ENCODE measurements around the gene COL1A1.

The COL1A1 gene

DNA sequence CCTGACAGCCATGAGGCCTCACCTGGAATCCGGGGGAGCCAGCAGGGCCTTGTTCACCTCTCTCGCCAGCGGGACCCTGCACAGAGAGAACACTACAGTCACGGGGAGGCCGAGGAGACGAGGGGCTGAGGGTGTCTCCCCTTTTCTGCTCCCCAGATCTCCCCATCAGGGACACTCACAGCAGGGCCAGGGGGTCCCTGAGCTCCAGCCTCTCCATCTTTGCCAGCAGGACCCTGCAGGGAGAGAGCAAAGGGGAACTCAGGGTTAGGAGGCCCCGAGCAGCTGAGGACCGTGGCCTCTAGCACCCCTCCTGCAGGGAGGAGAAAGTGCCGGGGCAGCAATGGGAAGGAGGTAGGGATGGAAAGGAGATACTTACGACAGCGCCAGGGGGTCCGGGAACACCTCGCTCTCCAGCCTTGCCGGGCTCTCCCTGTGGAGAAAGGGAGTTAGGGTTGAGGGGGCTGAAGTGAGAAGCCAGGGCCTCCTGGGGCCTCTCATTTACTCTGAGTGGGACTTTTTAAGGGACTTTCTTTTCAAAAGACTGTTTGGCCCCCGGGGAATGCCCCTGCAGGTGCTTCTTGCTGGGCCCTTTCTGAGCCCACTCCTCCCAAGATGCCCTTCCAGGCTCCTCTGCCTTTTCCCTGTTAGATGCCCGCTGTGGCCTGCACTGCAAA, 8.7 kb downstream of the COL1A1 start:
- Histone ChIP-seq H3K4me1 (ENCODE audit: control insufficient read depth in 5 of 5, insufficient read depth in 5 of 5, low read length in 5 of 5) (peaks cover 0 to 10% (median 0%) of the 10 kb centered on the region in 5 donors), H3K27me3 (ENCODE audit: control insufficient read depth in 5 of 5, insufficient read depth in 4 of 5, low read length in 5 of 5) (peaks cover 17 to 36% (median 28%) of the 10 kb centered on the region in 5 donors), H3K9me3 (ENCODE audit: control insufficient read depth in 5 of 5, low read length in 5 of 5) (no peaks in the 10 kb centered on the region), H3K36me3 (ENCODE audit: control insufficient read depth in 5 of 5, insufficient read depth in 5 of 5, low read length in 5 of 5) (peaks cover 0 to 50% (median 15%) of the 10 kb centered on the region in 5 donors), H3K4me3 (ENCODE audit: low read depth in 1 of 5, low read length in 5 of 5) (no peak overlapping the region), H3K27ac (ENCODE audit: low read depth, low read length) (no peak overlapping the region), H3K9ac (ENCODE audit: low read length in 5 of 5) (no peak overlapping the region)

DNA sequence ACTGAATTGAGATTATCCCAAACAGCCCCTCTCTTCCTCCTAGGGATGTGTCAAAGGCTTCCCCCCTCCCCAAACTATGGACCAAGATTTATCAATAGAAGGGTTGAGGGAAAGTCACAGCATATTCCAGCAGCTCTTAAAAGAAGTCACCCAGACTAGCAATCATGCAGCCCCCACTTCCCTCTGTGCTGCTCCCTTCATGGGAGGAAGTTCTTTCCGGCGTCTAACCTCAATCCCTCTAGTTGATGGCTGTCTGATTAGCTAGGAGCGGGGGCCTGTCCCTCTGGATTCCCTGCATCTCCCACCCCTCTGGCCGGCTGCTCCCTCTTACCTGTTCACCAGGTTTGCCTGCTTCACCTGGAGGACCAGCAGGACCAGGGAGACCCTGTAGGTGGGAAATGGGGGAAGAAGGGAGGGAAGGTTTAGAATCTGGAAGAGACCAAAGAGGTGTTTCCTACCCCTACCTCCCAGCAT, 9.2 kb downstream of the COL1A1 start:
- H3K27ac ChIP-seq (ENCODE audit: low read depth, low read length) = no peak overlapping the region
- peaks cover 0 to 50% (median 17%) of the 10 kb centered on the region in 5 donors for H3K36me3 ChIP-seq (ENCODE audit: control insufficient read depth in 5 of 5, insufficient read depth in 5 of 5, low read length in 5 of 5)
- no peak overlapping the region for H3K4me3 ChIP-seq (ENCODE audit: low read depth in 1 of 5, low read length in 5 of 5)
- peaks cover 0 to 6% (median 0%) of the 10 kb centered on the region in 5 donors for H3K4me1 ChIP-seq (ENCODE audit: control insufficient read depth in 5 of 5, insufficient read depth in 5 of 5, low read length in 5 of 5)
- no peak overlapping the region for H3K9ac ChIP-seq (ENCODE audit: low read length in 5 of 5)
- peaks cover 19 to 41% (median 33%) of the 10 kb centered on the region in 5 donors for H3K27me3 ChIP-seq (ENCODE audit: control insufficient read depth in 5 of 5, insufficient read depth in 4 of 5, low read length in 5 of 5)
- no peaks in the 10 kb centered on the region for H3K9me3 ChIP-seq (ENCODE audit: control insufficient read depth in 5 of 5, low read length in 5 of 5)

DNA sequence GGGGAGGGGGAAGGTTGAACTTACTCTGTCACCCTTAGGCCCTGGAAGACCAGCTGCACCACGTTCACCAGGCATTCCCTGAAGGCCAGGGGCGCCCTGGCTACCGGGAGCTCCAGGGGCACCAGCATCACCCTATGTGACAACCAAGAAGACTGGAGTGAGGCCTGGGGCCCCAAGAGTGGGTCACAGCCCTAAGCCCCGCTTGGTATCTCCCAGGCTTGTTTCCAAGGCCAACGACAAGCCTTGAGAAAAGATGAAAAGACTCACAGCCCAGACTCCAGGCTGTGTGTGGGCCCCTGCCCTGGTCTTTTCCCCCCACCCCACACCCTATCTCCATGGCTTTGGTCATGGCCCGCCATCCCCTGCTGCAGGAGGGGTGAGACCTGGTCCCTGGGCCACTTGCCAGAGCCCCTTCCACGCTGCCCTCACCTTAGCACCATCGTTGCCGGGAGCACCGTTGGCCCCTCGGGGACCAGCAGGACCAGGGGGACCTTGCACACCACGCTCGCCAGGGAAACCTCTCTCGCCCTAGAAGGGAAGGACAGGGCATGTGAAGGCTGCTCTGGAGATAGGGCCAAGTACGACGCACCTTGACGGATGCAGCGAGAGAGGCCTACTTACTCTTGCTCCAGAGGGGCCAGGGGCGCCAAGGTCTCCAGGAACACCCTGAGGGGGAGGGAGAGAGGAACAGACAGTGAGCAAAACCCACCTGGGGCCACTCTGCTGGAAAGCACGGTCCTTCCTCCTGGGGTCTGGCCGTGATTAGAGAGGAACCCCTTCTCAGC, 9.9 kb downstream of the COL1A1 start:
- Histone ChIP-seq H3K27ac (ENCODE audit: low read depth, low read length) (no peak overlapping the region), H3K9me3 (ENCODE audit: control insufficient read depth in 5 of 5, low read length in 5 of 5) (no peaks in the 10 kb centered on the region), H3K27me3 (ENCODE audit: control insufficient read depth in 5 of 5, insufficient read depth in 4 of 5, low read length in 5 of 5) (peaks cover 22 to 43% (median 35%) of the 10 kb centered on the region in 5 donors), H3K9ac (ENCODE audit: low read length in 5 of 5) (no peak overlapping the region), H3K4me1 (ENCODE audit: control insufficient read depth in 5 of 5, insufficient read depth in 5 of 5, low read length in 5 of 5) (peaks cover 0 to 5% (median 0%) of the 10 kb centered on the region in 5 donors), H3K36me3 (ENCODE audit: control insufficient read depth in 5 of 5, insufficient read depth in 5 of 5, low read length in 5 of 5) (peaks cover 0 to 47% (median 20%) of the 10 kb centered on the region in 5 donors), H3K4me3 (ENCODE audit: low read depth in 1 of 5, low read length in 5 of 5) (no peak overlapping the region)

DNA sequence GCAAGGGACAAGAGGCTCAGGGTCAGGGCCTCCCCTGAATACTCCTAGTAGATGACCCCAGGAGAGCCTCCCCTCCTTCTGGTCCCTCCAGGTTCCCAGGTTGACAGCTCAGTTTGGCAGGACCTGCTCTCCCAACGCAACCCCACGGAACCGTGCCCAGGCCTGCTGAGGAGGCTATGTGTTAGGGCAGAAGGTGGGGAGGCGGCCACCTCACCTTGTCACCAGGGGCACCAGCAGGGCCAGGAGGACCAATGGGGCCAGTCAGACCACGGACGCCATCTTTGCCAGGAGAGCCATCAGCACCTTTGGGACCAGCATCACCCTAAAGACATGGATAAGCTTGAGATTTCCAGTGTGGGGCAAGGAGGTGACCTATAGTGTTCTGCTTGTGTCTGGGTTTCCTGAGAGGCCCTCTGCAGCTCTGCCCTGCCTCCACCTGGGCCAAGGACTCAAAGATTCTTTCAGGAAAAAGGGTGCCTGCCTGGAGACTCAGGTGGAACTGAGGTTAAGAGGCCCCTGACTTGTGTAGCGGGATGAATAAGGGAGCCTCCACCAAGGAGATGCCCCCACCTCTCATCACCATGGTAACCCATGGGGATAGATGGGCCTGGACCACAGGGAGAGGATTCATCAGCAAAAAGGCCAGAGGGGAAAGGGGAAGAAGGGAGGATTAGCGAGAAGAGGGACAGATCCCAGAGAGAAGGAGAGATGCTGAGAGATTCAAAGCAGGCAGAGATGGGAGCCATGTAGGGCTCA, 10.7 kb downstream of the COL1A1 start:
- H3K27me3 ChIP-seq (ENCODE audit: control insufficient read depth in 5 of 5, insufficient read depth in 4 of 5, low read length in 5 of 5) = peaks cover 28 to 48% (median 39%) of the 10 kb centered on the region in 5 donors
- H3K4me1 ChIP-seq (ENCODE audit: control insufficient read depth in 5 of 5, insufficient read depth in 5 of 5, low read length in 5 of 5) = peaks cover 0 to 5% (median 0%) of the 10 kb centered on the region in 5 donors
- H3K9me3 ChIP-seq (ENCODE audit: control insufficient read depth in 5 of 5, low read length in 5 of 5) = no peaks in the 10 kb centered on the region
- peaks cover 0 to 46% (median 24%) of the 10 kb centered on the region in 5 donors for H3K36me3 ChIP-seq (ENCODE audit: control insufficient read depth in 5 of 5, insufficient read depth in 5 of 5, low read length in 5 of 5)
- H3K27ac ChIP-seq (ENCODE audit: low read depth, low read length) = no peak overlapping the region
- H3K9ac ChIP-seq (ENCODE audit: low read length in 5 of 5) = no peak overlapping the region
- no peak overlapping the region for H3K4me3 ChIP-seq (ENCODE audit: low read depth in 1 of 5, low read length in 5 of 5)

DNA sequence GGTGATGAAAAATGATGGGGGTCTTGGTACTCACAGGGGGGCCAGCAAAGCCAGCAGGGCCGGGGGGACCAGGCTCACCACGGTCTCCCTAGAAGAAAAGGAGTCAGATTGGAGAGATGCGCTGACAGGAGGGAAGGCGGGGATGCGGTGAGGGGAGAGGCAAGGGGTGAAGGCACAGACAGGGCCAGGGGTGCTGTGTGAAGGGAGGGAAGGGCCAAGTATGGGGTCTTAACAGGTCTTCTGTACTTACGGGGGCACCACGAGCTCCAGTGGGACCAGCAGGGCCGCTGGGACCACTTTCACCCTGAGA, 11.2 kb downstream of the COL1A1 start:
- Histone ChIP-seq H3K4me1 (ENCODE audit: control insufficient read depth in 5 of 5, insufficient read depth in 5 of 5, low read length in 5 of 5) (peaks cover 0 to 4% (median 0%) of the 10 kb centered on the region in 5 donors), H3K36me3 (ENCODE audit: control insufficient read depth in 5 of 5, insufficient read depth in 5 of 5, low read length in 5 of 5) (peaks cover 0 to 42% (median 20%) of the 10 kb centered on the region in 5 donors), H3K27me3 (ENCODE audit: control insufficient read depth in 5 of 5, insufficient read depth in 4 of 5, low read length in 5 of 5) (peaks cover 28 to 51% (median 41%) of the 10 kb centered on the region in 5 donors), H3K27ac (ENCODE audit: low read depth, low read length) (no peak overlapping the region), H3K9ac (ENCODE audit: low read length in 5 of 5) (no peak overlapping the region), H3K4me3 (ENCODE audit: low read depth in 1 of 5, low read length in 5 of 5) (no peak overlapping the region), H3K9me3 (ENCODE audit: control insufficient read depth in 5 of 5, low read length in 5 of 5) (no peaks in the 10 kb centered on the region)

DNA sequence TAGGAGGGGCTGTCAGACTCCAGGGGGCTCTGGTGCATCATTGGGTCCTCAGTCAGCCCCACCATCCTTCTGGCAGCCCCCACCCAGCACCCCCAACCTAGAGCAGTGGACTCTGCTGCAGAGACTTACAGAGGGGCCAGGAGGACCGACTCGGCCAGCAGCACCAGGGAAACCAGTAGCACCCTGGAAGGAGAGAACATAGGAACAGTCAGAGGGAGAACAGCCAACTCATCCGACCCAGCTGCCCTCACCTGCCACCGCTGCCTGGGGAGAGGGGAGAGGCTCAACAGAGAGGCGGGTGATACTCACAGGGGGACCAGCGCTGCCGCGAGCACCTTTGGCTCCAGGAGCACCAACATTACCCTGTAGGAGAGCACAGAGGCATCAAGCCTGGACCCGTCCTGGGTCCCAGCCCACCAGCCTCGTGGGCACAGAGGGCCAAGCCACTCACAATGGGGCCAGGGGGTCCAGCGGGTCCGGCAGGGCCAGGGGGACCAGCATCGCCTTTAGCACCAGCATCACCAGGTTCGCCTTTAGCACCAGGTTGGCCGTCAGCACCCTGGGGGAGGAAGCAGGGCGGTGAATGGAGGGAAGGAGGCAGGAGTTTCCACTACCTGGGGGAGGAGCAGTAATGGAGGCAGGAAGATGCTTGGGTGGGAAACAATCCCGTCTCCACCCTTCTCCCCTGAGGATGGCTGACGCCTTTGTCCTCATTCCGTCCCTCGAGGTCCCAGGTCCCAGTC, 11.7 kb downstream of the COL1A1 start:
- no peak overlapping the region for H3K4me3 ChIP-seq (ENCODE audit: low read depth in 1 of 5, low read length in 5 of 5)
- H3K27me3 ChIP-seq (ENCODE audit: control insufficient read depth in 5 of 5, insufficient read depth in 4 of 5, low read length in 5 of 5) = peaks cover 27 to 51% (median 37%) of the 10 kb centered on the region in 5 donors
- no peak overlapping the region for H3K27ac ChIP-seq (ENCODE audit: low read depth, low read length)
- peaks cover 0 to 4% (median 3%) of the 10 kb centered on the region in 5 donors for H3K4me1 ChIP-seq (ENCODE audit: control insufficient read depth in 5 of 5, insufficient read depth in 5 of 5, low read length in 5 of 5)
- H3K9ac ChIP-seq (ENCODE audit: low read length in 5 of 5) = no peak overlapping the region
- peaks cover 0 to 37% (median 19%) of the 10 kb centered on the region in 5 donors for H3K36me3 ChIP-seq (ENCODE audit: control insufficient read depth in 5 of 5, insufficient read depth in 5 of 5, low read length in 5 of 5)
- no peaks in the 10 kb centered on the region for H3K9me3 ChIP-seq (ENCODE audit: control insufficient read depth in 5 of 5, low read length in 5 of 5)

DNA sequence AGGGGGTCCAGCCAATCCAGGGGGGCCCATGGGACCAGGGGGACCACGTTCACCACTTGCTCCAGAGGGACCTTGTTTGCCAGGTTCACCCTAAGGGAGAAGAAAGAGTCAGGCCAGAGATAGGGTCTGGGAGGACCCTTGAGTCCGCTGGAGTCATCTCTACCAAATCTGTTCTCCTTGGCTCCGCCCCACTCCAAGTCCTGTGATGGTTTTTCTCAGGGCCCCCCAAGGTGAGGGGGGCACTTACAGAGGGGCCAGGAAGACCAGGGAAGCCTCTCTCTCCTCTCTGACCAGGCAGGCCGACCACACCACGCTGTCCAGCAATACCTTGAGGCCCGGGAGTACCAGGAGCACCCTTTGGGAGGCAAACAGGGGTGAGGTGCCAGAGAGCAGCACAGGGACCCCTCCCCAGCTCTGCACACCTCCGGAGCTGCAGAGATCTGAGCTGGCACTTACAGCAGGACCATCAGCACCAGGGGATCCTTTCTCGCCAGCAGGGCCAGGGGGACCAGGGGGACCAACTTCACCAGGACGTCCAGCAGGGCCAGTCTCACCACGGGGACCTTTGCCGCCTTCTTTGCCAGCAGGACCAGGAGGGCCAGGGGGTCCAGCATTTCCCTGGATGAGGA, 12.4 kb downstream of the COL1A1 start:
- Histone ChIP-seq H3K27ac (ENCODE audit: low read depth, low read length) (no peak overlapping the region), H3K9me3 (ENCODE audit: control insufficient read depth in 5 of 5, low read length in 5 of 5) (no peaks in the 10 kb centered on the region), H3K27me3 (ENCODE audit: control insufficient read depth in 5 of 5, insufficient read depth in 4 of 5, low read length in 5 of 5) (peaks cover 26 to 47% (median 31%) of the 10 kb centered on the region in 5 donors), H3K9ac (ENCODE audit: low read length in 5 of 5) (no peak overlapping the region), H3K36me3 (ENCODE audit: control insufficient read depth in 5 of 5, insufficient read depth in 5 of 5, low read length in 5 of 5) (peaks cover 0 to 31% (median 16%) of the 10 kb centered on the region in 5 donors), H3K4me1 (ENCODE audit: control insufficient read depth in 5 of 5, insufficient read depth in 5 of 5, low read length in 5 of 5) (peaks cover 0 to 9% (median 6%) of the 10 kb centered on the region in 5 donors), H3K4me3 (ENCODE audit: low read depth in 1 of 5, low read length in 5 of 5) (no peak overlapping the region)

DNA sequence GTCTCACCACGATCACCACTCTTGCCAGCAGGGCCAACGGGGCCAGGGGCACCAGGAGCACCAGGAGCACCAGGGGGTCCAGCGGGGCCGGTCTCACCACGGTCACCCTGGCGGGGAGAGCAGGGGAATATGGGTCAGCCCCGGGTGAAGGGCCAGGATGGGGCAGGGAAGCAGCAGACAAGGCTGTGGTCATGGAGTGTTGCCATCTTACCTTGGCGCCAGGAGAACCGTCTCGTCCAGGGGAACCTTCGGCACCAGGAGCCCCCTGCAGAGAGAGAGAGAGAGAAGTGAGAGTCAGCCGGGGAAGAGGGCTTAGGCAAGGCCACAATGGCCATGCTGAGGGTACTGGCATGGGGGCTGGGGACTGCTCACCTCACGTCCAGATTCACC, 12.9 kb downstream of the COL1A1 start:
- Histone ChIP-seq H3K4me1 (ENCODE audit: control insufficient read depth in 5 of 5, insufficient read depth in 5 of 5, low read length in 5 of 5) (peaks cover 0 to 14% (median 8%) of the 10 kb centered on the region in 5 donors), H3K36me3 (ENCODE audit: control insufficient read depth in 5 of 5, insufficient read depth in 5 of 5, low read length in 5 of 5) (peaks cover 0 to 26% (median 16%) of the 10 kb centered on the region in 5 donors), H3K4me3 (ENCODE audit: low read depth in 1 of 5, low read length in 5 of 5) (no peak overlapping the region), H3K9ac (ENCODE audit: low read length in 5 of 5) (no peak overlapping the region), H3K9me3 (ENCODE audit: control insufficient read depth in 5 of 5, low read length in 5 of 5) (no peaks in the 10 kb centered on the region), H3K27ac (ENCODE audit: low read depth, low read length) (no peak overlapping the region), H3K27me3 (ENCODE audit: control insufficient read depth in 5 of 5, insufficient read depth in 4 of 5, low read length in 5 of 5) (peaks cover 24 to 45% (median 30%) of the 10 kb centered on the region in 5 donors)

Measured in subcutaneous abdominal adipose tissue (tissue), 5 donors.